ENCODE results near the gene BRD9.

DNA sequence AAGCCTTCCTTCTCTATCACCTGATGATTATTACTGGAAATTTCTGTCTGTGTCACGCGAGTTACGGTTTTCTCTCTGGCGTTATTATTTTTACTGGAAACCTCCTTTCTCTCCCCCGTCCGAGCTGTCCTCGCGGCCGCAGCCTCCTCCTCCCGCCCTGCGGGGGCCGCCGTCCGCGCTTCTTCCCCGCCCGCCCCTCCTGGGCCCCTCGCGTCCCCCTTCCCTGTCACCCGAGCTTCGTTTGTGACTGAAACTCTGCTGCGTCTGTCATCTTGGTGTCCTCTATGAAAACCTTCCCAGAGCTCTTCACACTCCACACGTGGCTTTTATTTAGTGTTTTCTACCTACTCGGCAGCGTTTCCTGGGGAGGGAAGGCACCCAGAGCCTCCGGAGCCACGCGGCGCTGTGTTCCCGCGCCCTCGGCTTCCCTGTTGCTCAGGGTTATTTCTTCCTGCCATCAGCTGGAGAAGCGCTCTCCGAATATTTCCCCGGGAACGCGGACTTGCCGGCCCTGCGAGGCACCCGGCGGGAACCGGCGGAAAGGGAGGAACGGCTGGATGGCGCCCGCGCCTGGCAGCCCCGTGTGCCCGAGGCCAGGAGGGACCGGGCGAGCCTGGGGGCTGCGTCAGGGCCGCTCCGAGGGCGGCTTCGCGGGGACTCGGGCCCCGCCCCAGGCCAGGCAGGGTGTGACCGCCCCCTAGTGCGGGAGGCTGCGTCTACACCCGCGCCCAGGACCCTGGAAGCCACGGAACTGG is 34.0 kb upstream of the BRD9 start:
- no peak for TF ChIP-seq CTCF (IDR thresholded peaks at IDR 0.05 in 4 of 5, conservative IDR thresholded peaks at IDR 0.05 in 1 of 5)
- no peak for TF ChIP-seq POLR2A (IDR thresholded peaks at IDR 0.05)
